Activated CD4-positive, alpha-beta T cell treated with anti-CD3 and anti-CD28 coated beads, Interleukin-2, amount 10 ng/mL, durations not matched to agents 24 days and 14 days (primary cell): ENCODE results near the gene TEAD3. TPM values are rescaled to one million over a fixed set of nuclear protein-coding genes. Genes with fewer than 3 reads are reported as not detected.

Source experiments
- DNase-seq: peaks from one replicate; pipeline ENCODE4 v3.0.0; 2022
- H3K27ac Mint-ChIP-seq: one replicate; pipeline ENCODE4 v1.8.0; 2022; ENCODE audit warnings: mild to moderate bottlenecking, mixed read lengths
- H3K27me3 Mint-ChIP-seq: one replicate; pipeline ENCODE4 v1.8.0; 2022; ENCODE audit warnings: mixed read lengths
- H3K36me3 Mint-ChIP-seq: one replicate; pipeline ENCODE4 v1.8.0; 2022; ENCODE audit warnings: low read depth, mild to moderate bottlenecking, mixed read lengths
- H3K4me1 Mint-ChIP-seq: one replicate; pipeline ENCODE4 v1.8.0; 2021; ENCODE audit warnings: mixed read lengths
- H3K4me3 Mint-ChIP-seq: one replicate; pipeline ENCODE4 v1.8.0; 2022; ENCODE audit warnings: mild to moderate bottlenecking, moderate library complexity, mixed read lengths
- H3K9me3 Mint-ChIP-seq: one replicate; pipeline ENCODE4 v1.8.0; 2021; ENCODE audit warnings: mixed read lengths
- intact Hi-C: fragments of 100-400 bp; cut with micrococcal nuclease; formaldehyde crosslinking; loops from one replicate; pipeline ENCODE4 v1.15.1; 2023
- total RNA-seq: library from RNA; stranded (reverse); gene quantifications from 2 replicates; pipeline ENCODE4 v1.2.3, GENCODE V29; 2022

The TEAD3 gene
- total RNA-seq, 1 donor from 2014 or later = 1.7 TPM

GRCh38 chr6:35470663-35471120 is 26.2 kb downstream of the TEAD3 start:
- H3K9me3 Mint-ChIP-seq = no peaks in the 10 kb centered on the region
- intact Hi-C loops = no loop called here
- H3K27me3 Mint-ChIP-seq = no peaks in the 10 kb centered on the region
- peak; percentile 64 for DNase-seq
- peak overlapping the region; percentile 97 for H3K4me3 Mint-ChIP-seq
- peak overlapping the region; percentile 98 for H3K27ac Mint-ChIP-seq
- H3K36me3 Mint-ChIP-seq = peaks cover 68% of the 10 kb centered on the region
- H3K4me1 Mint-ChIP-seq = peaks cover 38% of the 10 kb centered on the region

- Mint-ChIP-seq H3K9me3 (no peaks in the 10 kb centered on the region), H3K4me1 (peaks cover 39% of the 10 kb centered on the region), H3K36me3 (peaks cover 71% of the 10 kb centered on the region), H3K4me3 (peak overlapping the region; percentile 97), H3K27me3 (no peaks in the 10 kb centered on the region), H3K27ac (peak overlapping the region; percentile 98)
- intact Hi-C loops = loop anchor here (5.0 kb wide), 1 partner anchor 53 kb away; no protein-coding TSS in a partner anchor
- DNase-seq = peak; percentile 63
Measured at GRCh38 chr6:35469751-35470662, 26.9 kb downstream of the TEAD3 start.

GRCh38 chr6:35468980-35469750 is 27.7 kb downstream of the TEAD3 start:
- peaks cover 71% of the 10 kb centered on the region for H3K36me3 Mint-ChIP-seq
- H3K27ac Mint-ChIP-seq = peak overlapping the region; percentile 98
- no peaks in the 10 kb centered on the region for H3K27me3 Mint-ChIP-seq
- peak overlapping the region; percentile 97 for H3K4me3 Mint-ChIP-seq
- peaks cover 39% of the 10 kb centered on the region for H3K4me1 Mint-ChIP-seq
- DNase-seq = peak; percentile 62
- intact Hi-C loops = loop anchor here (1.0 to 5.0 kb wide), 5 partner anchors 17 to 172 kb away; partner anchors contain the start of genes DEF6, FANCE and PPARD
- no peaks in the 10 kb centered on the region for H3K9me3 Mint-ChIP-seq

GRCh38 chr6:35468181-35468979 is 28.5 kb downstream of the TEAD3 start, which contains the start of gene RPL10A:
RPL10A (plus strand) TSS chr6:35468401; CDS start chr6:35468435, 34 bp downstream.
- intact Hi-C loops = loop anchor here (1.0 to 5.0 kb wide), 5 partner anchors 16 to 171 kb away; partner anchors contain the start of genes DEF6, FANCE and PPARD
- peaks cover 73% of the 10 kb centered on the region for H3K36me3 Mint-ChIP-seq

GRCh38 chr6:35465646-35466045 is 31.2 kb downstream of the TEAD3 start:
- peak overlapping the region; percentile 67 for H3K27ac Mint-ChIP-seq
- H3K27me3 Mint-ChIP-seq = no peaks in the 10 kb centered on the region
- peaks cover 27% of the 10 kb centered on the region for H3K4me1 Mint-ChIP-seq
- intact Hi-C loops = loop anchor here (5.0 kb wide), 1 partner anchor 48 kb away; no protein-coding TSS in a partner anchor
- H3K9me3 Mint-ChIP-seq = no peaks in the 10 kb centered on the region
- H3K36me3 Mint-ChIP-seq = peaks cover 56% of the 10 kb centered on the region
- DNase-seq = no peak
- H3K4me3 Mint-ChIP-seq = no peak overlapping the region

More at GRCh38 chr6:35468181-35468979, 28.5 kb downstream of the TEAD3 start, which contains the start of gene RPL10A:
- H3K27me3 Mint-ChIP-seq = no peaks in the 10 kb centered on the region
- DNase-seq = peak; percentile 98
- peak within 1 kb of the TSS; percentile 98 for H3K27ac Mint-ChIP-seq
- peaks cover 39% of the 10 kb centered on the region for H3K4me1 Mint-ChIP-seq
- H3K4me3 Mint-ChIP-seq = peak within 1 kb of the TSS; percentile 97
- no peaks in the 10 kb centered on the region for H3K9me3 Mint-ChIP-seq

- intact Hi-C loops = no loop called here
- Mint-ChIP-seq H3K4me3 (no peak overlapping the region), H3K4me1 (peaks cover 17% of the 10 kb centered on the region), H3K9me3 (no peaks in the 10 kb centered on the region), H3K27me3 (no peaks in the 10 kb centered on the region), H3K27ac (no peak overlapping the region), H3K36me3 (peaks cover 43% of the 10 kb centered on the region)
- no peak for DNase-seq
Measured at GRCh38 chr6:35463292-35463691, 33.6 kb downstream of the TEAD3 start.

- H3K27ac Mint-ChIP-seq = no peak overlapping the region
- intact Hi-C loops = no loop called here
- no peaks in the 10 kb centered on the region for H3K27me3 Mint-ChIP-seq
- peaks cover 32% of the 10 kb centered on the region for H3K36me3 Mint-ChIP-seq
- no peak for DNase-seq
- H3K4me3 Mint-ChIP-seq = no peak overlapping the region
- H3K4me1 Mint-ChIP-seq = peaks cover 6% of the 10 kb centered on the region
- no peaks in the 10 kb centered on the region for H3K9me3 Mint-ChIP-seq
Measured at GRCh38 chr6:35461270-35461669, 35.6 kb downstream of the TEAD3 start.

- peaks cover 24% of the 10 kb centered on the region for H3K4me1 Mint-ChIP-seq
- intact Hi-C loops = no loop called here
- DNase-seq = no peak
- H3K27me3 Mint-ChIP-seq = no peaks in the 10 kb centered on the region
- no peak overlapping the region for H3K4me3 Mint-ChIP-seq
- no peak overlapping the region for H3K27ac Mint-ChIP-seq
- no peaks in the 10 kb centered on the region for H3K9me3 Mint-ChIP-seq
- peaks cover 25% of the 10 kb centered on the region for H3K36me3 Mint-ChIP-seq
Measured at GRCh38 chr6:35457907-35458306, 39.0 kb downstream of the TEAD3 start.

GRCh38 chr6:35454391-35455110 is 42.3 kb downstream of the TEAD3 start:
- H3K27ac Mint-ChIP-seq = no peak overlapping the region
- intact Hi-C loops = loop anchor here (5.0 kb wide), 1 partner anchor 43 kb away; the partner anchor contains the start of gene TEAD3
- H3K27me3 Mint-ChIP-seq = peaks cover 9% of the 10 kb centered on the region
- peaks cover 16% of the 10 kb centered on the region for H3K36me3 Mint-ChIP-seq
- H3K4me1 Mint-ChIP-seq = peaks cover 37% of the 10 kb centered on the region
- no peak for DNase-seq
- H3K4me3 Mint-ChIP-seq = peak overlapping the region; percentile 79
- no peaks in the 10 kb centered on the region for H3K9me3 Mint-ChIP-seq

GRCh38 chr6:35453236-35453635 is 43.6 kb downstream of the TEAD3 start:
- H3K27me3 Mint-ChIP-seq = peaks cover 9% of the 10 kb centered on the region
- DNase-seq = no peak
- H3K4me3 Mint-ChIP-seq = peak overlapping the region; percentile 79
- H3K27ac Mint-ChIP-seq = no peak overlapping the region
- H3K36me3 Mint-ChIP-seq = peaks cover 11% of the 10 kb centered on the region
- no peaks in the 10 kb centered on the region for H3K9me3 Mint-ChIP-seq
- intact Hi-C loops = loop anchor here (5.0 kb wide), 1 partner anchor 44 kb away; the partner anchor contains the start of gene TEAD3
- peaks cover 35% of the 10 kb centered on the region for H3K4me1 Mint-ChIP-seq

GRCh38 chr6:35452183-35453090 is 44.4 kb downstream of the TEAD3 start, which contains the start of gene FANCE:
FANCE (plus strand) TSS chr6:35452338; CDS start chr6:35452546, 208 bp downstream.
- Mint-ChIP-seq H3K4me3 (peak within 1 kb of the TSS; percentile 86), H3K27ac (peak within 1 kb of the TSS; percentile 66), H3K36me3 (peaks cover 11% of the 10 kb centered on the region), H3K27me3 (peaks cover 9% of the 10 kb centered on the region), H3K4me1 (peaks cover 35% of the 10 kb centered on the region), H3K9me3 (no peaks in the 10 kb centered on the region)
- intact Hi-C loops = loop anchor here (1.0 to 5.0 kb wide), 2 partner anchors 16 to 45 kb away; partner anchors contain the start of genes RPL10A and TEAD3
- peak; percentile 99 for DNase-seq
